Tibial artery (tissue), 4 donors: ENCODE data around the gene FCHSD1.
A peak's percentile ranks its signal among the peaks of the same experiment; 100 is the strongest.

ENCODE experiments used
- DNase-seq, 2 donors: peaks; one replicate each; pipeline ENCODE4 v3.0.0-alpha.2; 2019
- H3K27ac ChIP-seq, 2 donors: fragments of 200-600 bp; sonication (generic) in 1 of 2; 1 replicate in 1 of 2; 2 replicates in 1 of 2; pipeline ENCODE4 v1.5.1; 2018 to 2019; ENCODE audit warnings: mild to moderate bottlenecking in 1 of 2
- H3K27me3 ChIP-seq, 2 donors: fragments of 200-600 bp; sonication (generic) in 1 of 2; one replicate each; pipeline versions ENCODE4 v1.5.1 to v1.6.0; 2016 to 2019
- H3K36me3 ChIP-seq, 3 donors: fragments of 200-600 bp; sonication (generic) in 2 of 3; one replicate each; pipeline ENCODE4 v1.5.1; 2016 to 2019; ENCODE audit warnings: mild to moderate bottlenecking in 2 of 3
- H3K4me1 ChIP-seq, 4 donors: fragments of 200-600 bp; sonication (generic) in 2 of 4; 1 replicate in 3 of 4; 2 replicates in 1 of 4; pipeline ENCODE4 v1.5.1; 2016 to 2019
- H3K4me3 ChIP-seq, 2 donors: fragments of 200-600 bp; sonication (generic) in 1 of 2; 1 replicate in 1 of 2; 2 replicates in 1 of 2; pipeline ENCODE4 v1.5.1; 2018 to 2019; ENCODE audit warnings: mild to moderate bottlenecking in 2 of 2
- H3K9me3 ChIP-seq, 3 donors: fragments of 200-600 bp; sonication (generic) in 1 of 3; one replicate each; pipeline ENCODE4 v1.5.1; 2016 to 2019
- CTCF ChIP-seq, 2 experiments: fragments of 200-600 bp in 1 of 2; fragments of 450-650 bp in 1 of 2; IDR thresholded peaks; one replicate each; pipeline ENCODE4 v1.5.1; 2017 to 2019; ENCODE audit warnings: antibody characterized with exemption in 2 of 2, mild to moderate bottlenecking in 1 of 2, moderate library complexity in 1 of 2
- intact Hi-C: fragments of 100-400 bp; cut with DNase I; formaldehyde crosslinking; loops from one replicate; pipeline ENCODE4 v1.15.0; 2023; ENCODE audit warnings: low total_unique reads

Gene FCHSD1

GRCh38 chr5:141692919-141693725, 41.9 kb upstream of the FCHSD1 start:
- intact Hi-C loops: loop anchor here (2.0 kb wide), 1 partner anchor 268 kb away; no protein-coding TSS in a partner anchor
- no peak for TF ChIP-seq CTCF (IDR thresholded peaks at IDR 0.05)

GRCh38 chr5:141692533-141692888, 41.3 kb upstream of the FCHSD1 start:
- no peak overlapping the region for H3K27ac ChIP-seq
- no peaks in the 10 kb centered on the region for H3K36me3 ChIP-seq
- no peak for TF ChIP-seq CTCF (IDR thresholded peaks at IDR 0.05)
- no peaks in the 10 kb centered on the region for H3K9me3 ChIP-seq
- no peak for DNase-seq
- H3K4me1 ChIP-seq: peaks cover 0 to 9% (median 7%) of the 10 kb centered on the region in 4 donors
- intact Hi-C loops: loop anchor here (2.0 kb wide), 1 partner anchor 268 kb away; no protein-coding TSS in a partner anchor
- H3K4me3 ChIP-seq: peak overlapping the region; percentile 2 to 34
- H3K27me3 ChIP-seq: peaks cover 0 to 54% of the 10 kb centered on the region in 2 donors

More at GRCh38 chr5:141692919-141693725, 41.9 kb upstream of the FCHSD1 start:
- Histone ChIP-seq H3K27me3 (peaks cover 0 to 60% of the 10 kb centered on the region in 2 donors), H3K4me1 (peaks cover 0 to 9% (median 7%) of the 10 kb centered on the region in 4 donors), H3K4me3 (no peak overlapping the region), H3K27ac (no peak overlapping the region), H3K36me3 (no peaks in the 10 kb centered on the region), H3K9me3 (no peaks in the 10 kb centered on the region)
- no peak for DNase-seq

- TF ChIP-seq CTCF (IDR thresholded peaks at IDR 0.05): peak; percentile 98 to 99
- Histone ChIP-seq H3K27ac (no peak overlapping the region), H3K4me1 (peaks cover 0 to 9% (median 7%) of the 10 kb centered on the region in 4 donors), H3K27me3 (peaks cover 0 to 50% of the 10 kb centered on the region in 2 donors), H3K4me3 (peak overlapping the region; percentile 2 to 34), H3K9me3 (no peaks in the 10 kb centered on the region), H3K36me3 (no peaks in the 10 kb centered on the region)
- intact Hi-C loops: loop anchor here (2.0 kb wide), 1 partner anchor 269 kb away; no protein-coding TSS in a partner anchor
- peak; percentile 79 to 88 for DNase-seq
Observed at GRCh38 chr5:141691867-141692532, 40.8 kb upstream of the FCHSD1 start.

GRCh38 chr5:141691286-141691866, 40.2 kb upstream of the FCHSD1 start:
- H3K27me3 ChIP-seq: peaks cover 0 to 44% of the 10 kb centered on the region in 2 donors
- intact Hi-C loops: no loop called here
- H3K9me3 ChIP-seq: no peaks in the 10 kb centered on the region
- no peaks in the 10 kb centered on the region for H3K36me3 ChIP-seq
- H3K4me1 ChIP-seq: peaks cover 0 to 9% (median 7%) of the 10 kb centered on the region in 4 donors
- H3K27ac ChIP-seq: no peak overlapping the region
- DNase-seq: no peak
- no peak for TF ChIP-seq CTCF (IDR thresholded peaks at IDR 0.05)
- no peak overlapping the region for H3K4me3 ChIP-seq

GRCh38 chr5:141686648-141687416, 35.6 kb upstream of the FCHSD1 start:
- intact Hi-C loops: no loop called here
- peaks cover 0 to 9% (median 7%) of the 10 kb centered on the region in 4 donors for H3K4me1 ChIP-seq
- no peak overlapping the region for H3K27ac ChIP-seq
- peaks cover 0 to 17% of the 10 kb centered on the region in 2 donors for H3K27me3 ChIP-seq
- DNase-seq: no peak
- no peak overlapping the region for H3K4me3 ChIP-seq
- H3K36me3 ChIP-seq: no peaks in the 10 kb centered on the region
- H3K9me3 ChIP-seq: no peaks in the 10 kb centered on the region
- TF ChIP-seq CTCF (IDR thresholded peaks at IDR 0.05): no peak
